HG03521 (cell line): ENCODE data around the gene GPR42.
"Not testable (repeated sequence)": the region's sequence is repeated elsewhere in the genome, so short reads cannot be mapped to it uniquely, and the experiment has no call there.

Source experiments
- ATAC-seq: cut with Tn5 transposase; IDR thresholded peaks from one replicate; pipeline ENCODE4 v1.9.1; 2021; ENCODE audit warnings: mild to moderate bottlenecking, moderate library complexity; ENCODE audit not compliant: unreplicated experiment

Gene GPR42

DNA sequence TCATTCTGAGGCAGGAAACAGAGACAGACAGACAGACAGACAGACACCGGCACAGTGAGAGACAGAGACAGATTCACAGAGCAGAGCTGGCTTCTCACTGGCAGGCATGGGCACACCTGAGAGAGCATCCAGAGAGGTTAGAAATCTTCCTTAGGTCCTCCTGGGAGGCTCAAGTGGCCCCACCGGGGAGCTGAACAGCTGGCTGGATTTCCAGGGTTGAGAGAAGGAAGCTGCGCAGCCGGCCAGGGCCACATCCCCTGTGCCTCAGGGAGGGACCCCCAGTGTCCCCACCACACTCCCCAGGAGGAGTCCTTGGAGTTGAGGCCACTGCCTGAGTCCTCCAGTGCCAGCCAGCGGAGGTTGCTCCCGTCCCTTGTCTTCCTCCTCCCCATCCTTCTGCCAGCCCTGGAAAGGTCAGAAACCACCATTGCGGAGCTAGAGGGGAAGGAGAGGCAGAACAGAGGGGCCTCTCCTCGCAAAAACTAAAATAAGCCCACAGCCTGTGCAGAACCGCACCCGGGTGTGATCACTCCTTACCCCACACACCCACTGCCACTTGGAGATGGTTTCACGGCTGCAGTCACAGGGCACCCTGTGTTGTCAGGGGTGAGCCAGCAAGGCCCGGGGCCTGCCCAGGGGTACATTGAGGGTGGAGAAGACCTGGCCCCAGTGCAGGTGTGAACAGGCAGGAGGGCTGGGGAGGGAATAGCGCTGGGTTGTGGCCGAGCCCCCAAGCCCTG is 8.4 kb upstream of the GPR42 start:
- ATAC-seq = no peak

DNA sequence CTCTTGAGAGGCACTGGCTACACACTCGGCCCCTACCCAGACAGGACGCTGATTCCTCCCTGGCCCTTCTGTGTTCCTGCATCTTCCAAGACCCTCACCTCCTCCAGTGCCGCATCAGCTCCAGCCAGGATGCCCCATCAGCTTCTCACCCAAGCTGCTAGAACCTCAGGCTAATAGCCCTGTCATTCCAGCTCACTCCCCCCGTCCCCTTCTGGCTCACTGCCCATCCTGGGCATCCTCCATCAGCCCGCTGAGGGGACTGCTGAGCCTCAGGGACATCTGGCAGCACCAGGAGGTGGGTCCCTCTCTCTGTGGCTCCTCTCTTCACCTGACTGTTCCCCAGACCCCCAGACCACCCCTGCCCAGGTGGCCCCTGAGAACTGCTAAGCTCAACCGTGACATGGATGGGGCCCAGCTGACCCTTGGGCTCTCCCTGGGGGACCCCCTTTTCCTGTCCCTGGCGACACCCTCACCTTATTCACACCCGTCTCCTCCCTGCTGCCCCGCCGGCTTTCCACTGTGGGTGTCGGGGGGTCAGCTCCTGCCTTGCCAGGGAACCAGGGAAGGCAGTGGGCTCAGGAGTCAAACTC is 7.8 kb upstream of the GPR42 start:
- ATAC-seq = no peak

DNA sequence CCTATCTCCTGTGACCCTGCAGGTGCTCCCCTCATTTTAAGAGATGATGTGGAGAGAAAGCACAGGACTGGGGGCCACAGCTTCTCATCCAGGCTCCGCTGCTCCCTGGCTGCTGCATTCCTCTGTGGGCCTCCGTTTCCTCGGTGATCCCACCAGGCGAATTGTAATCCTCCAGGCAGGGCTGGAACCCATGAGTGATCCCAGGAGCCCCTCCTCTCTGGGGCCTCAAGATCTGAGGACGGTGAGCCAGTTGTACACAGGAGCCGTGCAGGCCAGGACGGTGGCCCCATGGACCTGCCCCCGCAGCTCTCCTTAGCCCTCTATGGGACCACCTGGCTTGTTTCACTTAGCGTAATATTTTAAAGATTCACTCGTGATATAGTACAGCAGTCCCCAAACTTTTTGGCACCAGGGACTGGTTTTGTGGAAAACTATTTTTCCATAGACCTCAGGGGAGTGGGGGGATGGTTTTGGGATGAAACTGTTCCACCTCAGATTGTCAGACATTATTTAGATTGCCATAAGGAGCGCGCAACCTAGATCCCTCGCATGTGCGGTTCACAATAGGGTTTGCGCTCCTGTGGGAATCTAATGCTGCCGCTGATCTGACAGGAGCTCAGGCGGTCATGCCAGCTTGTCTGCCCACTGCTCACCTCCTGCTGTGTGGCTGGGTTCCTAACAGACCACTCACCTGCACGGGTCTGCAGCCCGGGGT is 7.0 kb upstream of the GPR42 start:
- no peak for ATAC-seq

DNA sequence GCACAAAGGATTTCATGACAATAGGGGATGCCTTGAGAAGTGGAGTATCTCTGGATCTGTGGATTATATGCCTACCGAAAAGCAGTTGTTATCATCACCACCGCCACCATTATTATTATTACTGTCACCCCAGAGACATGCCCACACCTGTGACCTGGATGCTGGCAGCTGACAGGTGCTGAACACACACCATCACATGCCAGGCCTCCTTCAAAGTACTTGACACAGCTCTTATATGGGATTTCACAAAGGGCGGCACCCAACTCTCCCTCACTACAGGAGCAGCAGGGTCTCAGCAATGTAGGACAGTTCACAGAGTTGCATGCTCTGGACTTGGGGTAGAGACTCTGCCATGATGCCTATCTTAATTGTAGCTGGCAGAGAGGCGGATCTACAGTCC is 5.6 kb upstream of the GPR42 start:
- ATAC-seq = no peak

DNA sequence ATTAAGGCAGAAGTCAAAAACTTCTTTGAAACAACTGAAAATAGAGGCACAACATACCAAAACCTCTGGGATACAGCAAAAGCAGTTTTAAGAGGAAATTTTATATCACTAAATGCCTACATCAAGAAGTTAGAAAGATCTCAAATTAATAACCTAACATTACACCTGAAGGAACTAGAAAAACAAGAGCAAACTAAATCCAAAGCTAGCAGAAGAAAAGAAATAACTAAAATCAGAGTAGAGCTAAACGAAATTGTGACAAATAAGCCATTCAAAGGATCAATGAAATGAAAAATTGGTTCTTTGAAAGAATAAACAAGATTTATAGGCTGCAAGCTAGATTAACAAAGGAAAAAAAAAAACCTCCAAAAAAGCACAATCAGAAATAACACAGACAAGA is 2.5 kb upstream of the GPR42 start:
- no peak for ATAC-seq

DNA sequence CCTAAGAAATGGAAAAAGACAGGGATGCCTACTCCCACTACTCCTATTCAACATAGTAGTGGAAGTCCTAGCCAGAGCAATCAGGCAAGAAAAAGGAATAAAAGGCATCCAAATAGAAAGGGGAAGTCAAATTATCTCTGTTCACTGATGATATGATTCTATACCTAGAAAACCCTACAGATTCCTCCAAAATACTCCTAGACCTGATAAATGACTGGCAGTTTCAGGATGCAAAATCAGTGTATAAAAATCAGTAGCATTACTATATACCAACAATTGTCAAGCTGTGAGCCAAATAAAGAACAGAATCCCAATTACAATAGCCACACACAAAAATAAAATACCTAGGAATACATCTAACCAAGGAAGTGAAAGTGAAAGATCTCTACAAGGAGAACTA is 1.3 kb upstream of the GPR42 start:
- no peak for ATAC-seq

DNA sequence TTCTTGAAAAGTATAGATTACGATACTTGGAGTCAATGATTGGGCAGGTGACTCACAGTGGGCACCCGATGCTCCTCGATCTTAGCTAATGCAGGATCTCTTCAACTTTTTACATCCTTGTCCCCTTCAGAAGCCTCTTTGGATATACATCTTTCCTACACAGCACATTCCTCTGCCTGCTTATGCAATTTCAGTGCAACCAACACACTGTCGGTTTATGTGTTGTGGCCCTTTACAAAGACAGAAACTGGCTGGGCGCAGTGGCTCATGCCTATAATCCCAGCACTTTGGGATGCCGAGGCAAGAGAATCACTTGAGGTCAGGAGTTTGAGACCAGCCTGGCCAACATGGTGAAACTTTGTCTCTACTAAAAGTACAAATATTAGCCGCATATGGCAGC is 2.6 kb downstream of the GPR42 start:
- no peak for ATAC-seq

DNA sequence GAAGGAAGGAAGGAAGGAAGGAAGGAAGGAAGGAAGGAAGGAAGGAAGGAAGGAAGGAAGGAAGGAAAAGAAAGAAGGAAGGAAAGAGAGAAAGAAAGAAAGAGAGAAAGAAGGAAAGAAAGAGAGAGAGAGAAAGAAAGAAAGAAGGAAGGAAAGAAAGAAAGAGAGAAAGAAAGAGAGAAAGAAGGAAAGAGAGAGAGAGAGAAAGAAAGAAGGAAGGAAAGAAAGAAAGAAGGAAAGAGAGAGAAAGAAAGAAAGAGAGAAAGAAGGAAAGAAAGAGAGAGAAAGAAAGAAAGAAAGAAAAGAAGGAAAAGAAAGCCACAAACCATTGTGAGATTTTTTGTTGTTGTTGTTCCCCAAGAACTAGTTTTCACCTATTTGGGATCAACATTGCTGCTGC is 3.2 kb downstream of the GPR42 start:
- not testable (repeated sequence) for ATAC-seq

DNA sequence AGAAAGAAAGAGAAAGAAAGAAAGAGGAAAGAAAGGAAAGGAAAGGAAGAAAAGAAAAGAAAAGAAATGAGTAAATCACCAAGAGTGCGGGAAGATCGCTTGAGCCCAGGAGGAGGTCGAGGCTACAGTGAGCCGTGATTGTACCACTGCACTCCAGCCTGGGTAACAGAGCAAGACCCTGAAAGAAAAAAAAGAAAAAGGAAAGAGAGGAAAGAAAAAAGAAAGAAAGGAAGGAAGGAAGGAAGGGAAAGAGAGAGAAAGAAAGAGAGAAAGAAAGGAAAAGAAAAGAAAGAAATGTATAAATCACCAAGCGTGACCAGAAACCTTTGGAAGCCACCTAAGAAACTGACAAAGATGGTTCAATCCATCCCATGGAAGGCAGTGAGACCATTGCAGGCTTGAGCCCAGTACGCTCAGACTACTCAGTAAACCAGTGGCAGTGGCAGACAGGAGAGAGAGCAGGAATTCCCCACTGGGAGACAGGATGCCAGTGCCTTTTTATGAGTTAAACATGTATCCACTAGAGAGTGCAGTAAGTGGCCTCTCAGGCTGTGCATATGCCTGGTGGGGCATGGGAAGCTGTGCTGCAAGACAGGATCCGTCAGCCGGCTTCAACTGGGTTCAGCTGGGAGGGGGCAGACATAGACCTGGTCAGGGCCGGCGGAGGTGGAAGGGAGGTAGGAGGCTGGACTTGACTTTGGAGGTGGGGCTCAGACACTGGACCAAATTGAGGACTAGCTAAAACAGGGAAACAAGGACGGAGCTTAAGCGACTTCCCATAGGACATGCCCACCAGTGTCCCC is 4.8 kb downstream of the GPR42 start:
- no peak for ATAC-seq

DNA sequence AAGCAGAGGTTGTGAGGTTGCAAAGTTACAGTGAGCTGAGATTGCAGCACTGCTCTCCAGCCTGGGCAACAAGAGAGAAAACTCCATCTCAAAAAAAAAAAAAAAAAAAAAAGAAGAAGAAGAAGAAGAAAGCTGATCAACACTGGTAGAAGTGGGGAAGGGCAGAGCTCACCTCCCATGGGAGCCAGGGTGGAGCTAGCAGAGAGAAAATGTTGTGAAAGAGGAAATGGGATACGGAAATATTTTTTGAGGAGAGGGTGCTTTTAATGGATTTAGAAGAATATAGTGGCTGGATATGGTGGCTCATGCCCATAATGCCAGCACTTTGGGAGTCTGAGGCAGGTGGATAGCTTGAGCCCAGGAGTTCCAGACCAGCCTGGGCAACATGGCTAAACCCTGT is 6.8 kb downstream of the GPR42 start:
- ATAC-seq = no peak

DNA sequence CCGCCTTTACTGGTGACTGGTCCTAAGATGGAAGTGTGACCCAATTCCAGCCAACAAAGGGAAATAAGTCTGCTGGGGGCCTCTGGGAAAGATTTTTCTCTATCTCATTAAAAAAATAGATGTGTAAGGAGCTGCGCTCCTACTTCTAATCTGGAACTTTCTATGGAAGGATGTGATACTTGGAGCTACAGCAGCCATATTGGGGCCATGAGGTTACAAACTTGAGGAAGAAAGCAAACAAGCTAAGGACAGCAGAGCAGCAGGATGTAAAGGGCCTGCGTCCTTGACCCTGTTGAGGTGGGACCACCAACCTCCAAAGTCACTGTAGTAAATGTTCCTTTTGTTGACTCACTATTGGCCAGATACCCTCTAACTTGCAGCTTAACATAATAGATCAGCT is 7.5 kb downstream of the GPR42 start:
- no peak for ATAC-seq

DNA sequence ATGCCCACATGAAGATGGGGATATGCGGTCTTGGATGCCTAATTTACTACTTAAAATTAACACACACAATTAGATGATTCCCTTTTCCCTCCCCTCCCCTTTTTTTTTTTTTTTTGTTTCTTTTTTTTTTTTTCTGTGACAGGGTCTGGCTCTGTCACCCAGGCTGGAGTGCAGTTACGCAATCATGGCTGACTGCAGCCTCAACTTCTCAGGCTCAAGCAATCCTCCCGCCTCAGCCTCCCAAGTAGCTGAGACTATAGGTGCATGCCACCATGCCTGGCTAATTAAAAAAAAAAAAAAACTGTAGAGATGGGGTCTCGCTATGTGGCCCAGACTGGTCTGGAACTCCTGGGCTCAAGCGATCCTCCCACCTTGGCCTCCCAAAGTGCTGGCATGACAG is 8.7 kb downstream of the GPR42 start:
- not testable (repeated sequence) for ATAC-seq

DNA sequence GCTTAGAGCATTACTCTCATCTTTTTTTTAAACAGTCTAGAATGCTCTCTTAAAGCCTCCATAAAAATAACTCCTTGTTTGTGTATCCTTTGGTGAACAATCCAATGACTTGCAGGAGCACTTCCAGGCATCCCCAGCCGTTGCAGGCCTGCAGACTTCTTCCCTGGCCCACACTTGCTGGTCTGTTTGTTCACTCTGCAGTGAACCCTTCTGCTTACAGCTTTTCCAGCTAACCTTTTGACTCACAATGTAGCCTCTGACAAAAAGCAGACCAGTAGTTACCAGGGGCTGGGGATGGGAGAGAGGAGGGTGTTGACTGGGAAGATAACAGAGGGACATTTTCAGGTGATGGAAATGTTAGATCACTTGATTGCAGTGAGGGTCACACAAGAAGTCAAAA is 9.1 kb downstream of the GPR42 start:
- no peak for ATAC-seq

DNA sequence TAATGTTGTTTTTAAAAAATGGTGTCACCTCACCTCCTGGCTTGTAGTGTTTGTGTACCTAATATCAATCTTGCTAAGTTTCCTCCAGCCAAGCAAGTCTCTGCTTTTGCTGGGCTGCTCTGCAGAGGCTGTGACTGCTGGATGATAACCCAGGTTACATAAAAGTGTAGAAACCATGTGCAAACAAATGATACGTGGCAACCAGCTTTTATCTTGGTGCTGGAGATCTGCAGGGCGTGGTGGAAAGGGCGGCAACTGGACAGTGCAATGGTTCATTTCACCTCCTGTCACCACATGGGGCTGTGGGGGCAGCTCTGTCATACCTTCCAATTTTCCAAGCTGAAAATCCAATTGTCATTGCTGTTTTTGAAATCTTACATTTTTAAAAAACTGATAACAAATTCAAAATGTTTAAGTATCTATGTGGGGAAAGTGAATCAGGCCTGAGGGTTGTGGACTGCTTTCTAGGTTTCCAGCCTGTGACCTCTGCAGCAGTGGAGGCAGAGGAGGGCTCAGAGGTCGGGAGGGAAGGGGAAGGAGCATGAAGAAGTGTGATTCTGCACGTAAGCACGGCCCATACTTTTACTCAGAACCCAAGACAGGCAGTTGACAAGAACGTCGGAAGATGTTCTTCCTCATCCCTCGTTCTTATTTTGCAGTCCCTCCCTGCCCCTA is 9.7 kb downstream of the GPR42 start:
- no peak for ATAC-seq

DNA sequence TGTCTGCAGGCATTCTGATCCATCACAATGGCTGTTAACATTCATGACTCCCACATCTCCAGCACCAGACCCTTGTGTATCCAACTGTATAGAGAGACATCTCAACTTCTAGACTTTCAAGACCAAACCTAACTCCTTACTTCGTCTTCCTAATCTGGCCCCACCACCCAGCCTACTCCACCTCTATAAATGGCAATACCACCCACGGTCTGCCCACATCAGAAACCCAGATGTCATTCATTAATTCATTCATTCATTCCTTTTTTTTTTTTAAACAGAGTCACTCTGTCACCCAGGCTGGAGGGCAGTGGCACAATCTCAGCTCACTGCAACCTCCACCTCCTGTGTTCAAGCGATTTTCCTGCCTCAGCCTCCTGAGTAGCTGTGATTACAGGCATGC is 10.4 kb downstream of the GPR42 start:
- no peak for ATAC-seq

DNA sequence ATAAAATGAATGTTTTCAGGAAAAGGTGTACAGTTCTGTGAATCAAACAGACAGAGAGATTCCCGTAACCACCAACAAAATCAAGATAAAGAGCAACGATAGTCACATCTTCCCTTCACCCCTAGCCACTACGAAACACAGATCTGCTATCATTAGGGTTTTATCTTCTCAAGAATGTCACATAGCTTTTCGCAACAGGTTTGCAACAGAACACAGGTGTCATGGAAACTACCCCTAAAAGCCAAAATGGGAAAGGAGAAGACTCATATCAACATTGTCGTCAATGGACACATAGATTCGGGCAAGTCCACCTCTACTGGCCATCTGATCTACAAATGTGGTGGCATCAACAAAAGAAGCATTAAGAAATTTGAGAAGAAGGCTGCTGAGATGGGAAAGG is 11.1 kb downstream of the GPR42 start:
- ATAC-seq = no peak

DNA sequence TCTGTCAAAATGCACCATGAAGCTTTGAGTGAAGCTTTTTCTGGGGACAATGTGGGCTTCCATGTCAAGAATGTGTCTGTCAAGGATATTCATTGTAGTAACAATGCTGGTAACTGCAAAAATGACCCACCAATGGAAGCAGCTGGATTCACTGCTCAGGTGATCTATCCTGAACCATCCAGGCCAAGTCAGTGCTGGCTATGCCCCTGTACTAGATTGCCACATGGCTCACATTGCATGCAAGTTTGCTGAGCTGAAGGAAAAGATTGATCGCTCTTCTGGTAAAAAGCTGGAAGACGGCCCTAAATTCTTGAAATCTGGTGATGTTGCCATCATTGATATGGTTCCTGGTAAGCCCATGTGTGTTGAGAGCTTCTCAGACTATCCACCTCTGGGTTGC is 12.7 kb downstream of the GPR42 start:
- no peak for ATAC-seq

DNA sequence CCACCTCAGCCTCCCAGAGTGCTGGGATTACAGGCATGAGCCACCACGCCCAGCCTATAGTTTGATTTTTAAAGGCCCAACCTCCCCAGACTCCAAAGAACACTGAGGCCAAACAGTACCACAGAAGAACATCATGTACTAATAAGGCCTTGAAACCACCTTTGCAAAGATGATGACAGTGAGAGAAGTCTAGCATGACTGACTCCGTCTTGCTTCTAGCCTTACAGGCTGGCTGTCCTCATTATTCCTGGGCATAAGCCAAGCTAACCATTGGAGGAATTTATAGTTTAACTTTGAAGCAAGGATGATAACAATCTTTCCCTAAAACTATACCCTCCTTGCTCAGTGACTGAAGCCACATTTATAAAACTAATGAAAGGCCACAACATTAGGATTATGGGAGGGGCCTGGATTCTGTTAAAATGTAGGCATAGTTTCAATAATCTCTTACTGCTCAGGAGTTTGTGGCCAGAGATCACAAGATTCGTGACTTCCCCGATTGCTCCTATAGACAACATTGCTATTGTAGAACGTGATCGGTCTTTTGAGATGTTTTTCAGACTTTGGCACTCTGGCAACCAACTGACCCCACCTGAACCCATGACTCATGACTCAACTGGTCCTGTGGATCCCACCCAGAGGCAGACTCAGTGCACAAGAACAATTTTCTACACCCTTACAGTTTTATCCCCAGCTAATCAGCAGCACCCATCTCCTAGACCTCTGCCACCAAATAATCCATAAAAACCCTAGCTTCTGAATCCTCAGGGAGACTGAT is 17.6 kb downstream of the GPR42 start:
- no peak for ATAC-seq

DNA sequence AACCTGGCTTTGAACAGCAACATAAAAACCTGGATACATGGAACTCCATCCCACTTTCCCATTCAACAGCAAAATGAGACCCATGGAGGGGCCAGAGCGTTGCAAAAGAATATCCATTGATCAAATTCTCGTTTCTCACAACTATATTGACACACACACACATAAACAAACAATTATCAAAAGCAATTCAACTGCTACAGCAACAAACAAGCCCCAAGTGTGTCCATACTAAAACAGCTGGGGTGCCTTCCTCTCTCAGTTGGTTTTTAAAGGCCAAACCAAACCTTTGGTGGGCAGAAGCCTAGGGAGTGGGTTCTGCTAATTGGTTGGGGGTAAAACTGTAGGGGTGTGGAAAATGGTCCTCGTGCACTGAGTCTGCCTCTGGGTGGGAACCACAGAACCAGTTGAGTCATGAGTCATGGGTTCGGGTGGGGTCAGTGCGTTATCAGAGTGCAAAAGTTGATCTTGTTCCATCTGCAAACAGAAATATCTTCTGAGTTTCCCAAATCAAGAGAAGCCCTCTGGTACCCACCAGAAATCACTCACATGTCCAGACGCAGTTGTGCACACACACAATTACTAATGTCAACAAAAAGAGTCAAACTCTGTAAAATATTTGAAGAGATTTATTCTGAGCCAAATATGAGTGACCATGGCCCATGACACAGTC is 18.5 kb downstream of the GPR42 start:
- no peak for ATAC-seq
